Sigmoid colon (tissue), 3 donors: ENCODE measurements around the gene TMEM59L.

Experiments
- POLR2A ChIP-seq, 2 donors: fragments of 450-650 bp; IDR thresholded peaks; one replicate each; pipeline ENCODE4 v1.6.1; 2016; ENCODE audit warnings: antibody characterized with exemption in 2 of 2, mild to moderate bottlenecking in 2 of 2, moderate library complexity in 2 of 2
- TF ChIP-seq, protein P1 (sequence below), 4 experiments: fragments of 450-650 bp in 3 of 4; fragments of 200-600 bp in 1 of 4; IDR thresholded peaks; one replicate each; pipeline ENCODE4 v1.5.1; 2016 to 2019; ENCODE audit warnings: antibody characterized with exemption in 4 of 4, mild to moderate bottlenecking in 3 of 4, moderate library complexity in 2 of 4

DNA sequence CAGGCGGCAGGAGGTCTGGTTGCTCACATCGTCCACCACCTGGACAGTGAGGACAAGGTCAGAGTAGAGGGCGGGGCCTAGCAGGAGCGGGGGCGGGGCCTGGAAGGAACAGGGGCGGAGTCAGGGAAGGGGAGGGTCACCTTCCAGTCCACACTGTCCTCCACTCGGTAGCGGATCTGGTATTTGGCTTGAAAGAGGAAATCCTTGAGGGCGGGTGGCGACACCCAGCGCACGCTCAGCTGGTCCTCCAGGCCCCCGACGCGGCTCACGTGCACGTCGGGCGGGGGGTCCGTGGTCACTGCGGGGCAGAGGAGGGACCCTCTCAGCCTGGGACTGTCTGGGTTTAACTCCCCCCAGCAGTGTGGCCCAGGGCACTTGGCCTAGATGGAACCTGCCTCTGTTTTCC lies 15.9 kb upstream of the TMEM59L start:
- TF ChIP-seq, protein P1, sequence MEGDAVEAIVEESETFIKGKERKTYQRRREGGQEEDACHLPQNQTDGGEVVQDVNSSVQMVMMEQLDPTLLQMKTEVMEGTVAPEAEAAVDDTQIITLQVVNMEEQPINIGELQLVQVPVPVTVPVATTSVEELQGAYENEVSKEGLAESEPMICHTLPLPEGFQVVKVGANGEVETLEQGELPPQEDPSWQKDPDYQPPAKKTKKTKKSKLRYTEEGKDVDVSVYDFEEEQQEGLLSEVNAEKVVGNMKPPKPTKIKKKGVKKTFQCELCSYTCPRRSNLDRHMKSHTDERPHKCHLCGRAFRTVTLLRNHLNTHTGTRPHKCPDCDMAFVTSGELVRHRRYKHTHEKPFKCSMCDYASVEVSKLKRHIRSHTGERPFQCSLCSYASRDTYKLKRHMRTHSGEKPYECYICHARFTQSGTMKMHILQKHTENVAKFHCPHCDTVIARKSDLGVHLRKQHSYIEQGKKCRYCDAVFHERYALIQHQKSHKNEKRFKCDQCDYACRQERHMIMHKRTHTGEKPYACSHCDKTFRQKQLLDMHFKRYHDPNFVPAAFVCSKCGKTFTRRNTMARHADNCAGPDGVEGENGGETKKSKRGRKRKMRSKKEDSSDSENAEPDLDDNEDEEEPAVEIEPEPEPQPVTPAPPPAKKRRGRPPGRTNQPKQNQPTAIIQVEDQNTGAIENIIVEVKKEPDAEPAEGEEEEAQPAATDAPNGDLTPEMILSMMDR (IDR thresholded peaks at IDR 0.05): no peak
- no peak for TF ChIP-seq POLR2A (IDR thresholded peaks at IDR 0.05)
